ENCODE results near the gene ARHGAP6.
"Not testable (repeated sequence)": the region's sequence is repeated elsewhere in the genome, so short reads cannot be mapped to it uniquely, and the experiment has no call there.

ARHGAP6 gene

DNA sequence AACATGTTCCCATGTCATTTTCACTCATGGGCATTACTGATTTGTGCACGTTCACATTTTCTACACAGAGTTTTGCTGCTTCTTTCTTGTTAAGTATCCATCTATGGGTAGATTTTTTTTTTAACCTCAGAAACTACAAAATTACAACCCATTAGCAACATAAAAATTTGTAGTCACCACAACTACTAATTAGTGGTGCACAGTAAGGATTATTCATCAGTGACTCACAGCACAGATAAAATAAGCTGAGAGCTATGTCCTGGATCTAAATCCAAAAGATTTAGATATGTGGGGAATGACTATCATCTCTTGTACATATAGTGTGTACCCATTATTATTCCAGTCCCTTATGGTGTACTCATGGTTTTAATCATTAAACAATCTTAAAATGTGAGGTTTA lies 392.2 kb downstream of the ARHGAP6 start:
- no peak for DNase-seq

- no peak for DNase-seq
These were observed 392.9 kb downstream of the ARHGAP6 start for GRCh38 chrX:11272863-11273262.

- no peak for DNase-seq
These were observed 393.4 kb downstream of the ARHGAP6 start for GRCh38 chrX:11272290-11272689.

DNA sequence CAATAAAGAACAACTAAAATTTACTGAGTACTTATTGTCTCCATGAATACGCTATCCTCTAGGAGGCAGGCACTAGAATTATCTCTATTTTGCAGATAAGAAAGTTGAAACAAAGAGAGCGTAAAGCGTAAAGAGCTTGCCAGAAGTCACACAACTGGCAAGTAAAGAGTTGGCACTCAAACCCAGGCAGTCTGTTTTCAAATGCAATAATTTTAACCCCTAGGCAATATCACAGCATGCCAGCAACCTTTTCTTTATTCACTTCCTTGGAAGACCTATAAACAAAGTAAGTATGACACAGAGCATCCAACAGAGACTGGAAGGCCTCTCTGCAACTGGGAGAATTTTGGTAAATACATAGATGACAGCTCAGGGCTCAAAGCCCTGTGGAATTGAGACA lies 395.7 kb downstream of the ARHGAP6 start:
- no peak for DNase-seq

GRCh38 chrX:11269006-11269405 lies 396.7 kb downstream of the ARHGAP6 start:
- no peak for DNase-seq

DNA sequence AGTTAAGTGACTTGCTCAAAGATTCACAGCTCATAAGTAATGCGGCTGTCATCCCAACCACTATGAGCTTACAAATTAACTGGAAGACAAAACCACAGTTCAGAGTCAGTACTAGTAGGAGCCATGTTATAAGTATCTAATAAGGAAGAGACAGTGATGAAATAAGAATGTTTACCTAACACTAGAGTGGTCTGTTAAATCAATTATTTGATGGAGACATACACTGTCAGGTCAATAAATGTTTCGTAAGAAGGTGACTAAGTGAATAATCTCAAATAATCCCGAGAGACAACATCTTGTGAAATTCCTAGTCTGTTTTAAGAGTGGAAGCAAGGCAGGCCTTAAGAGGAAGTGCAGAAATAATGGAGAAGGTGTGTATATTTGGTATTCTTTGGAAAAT lies 398.3 kb downstream of the ARHGAP6 start:
- no peak for DNase-seq

GRCh38 chrX:11266573-11267003 lies 399.1 kb downstream of the ARHGAP6 start:
- no peak for DNase-seq

DNA sequence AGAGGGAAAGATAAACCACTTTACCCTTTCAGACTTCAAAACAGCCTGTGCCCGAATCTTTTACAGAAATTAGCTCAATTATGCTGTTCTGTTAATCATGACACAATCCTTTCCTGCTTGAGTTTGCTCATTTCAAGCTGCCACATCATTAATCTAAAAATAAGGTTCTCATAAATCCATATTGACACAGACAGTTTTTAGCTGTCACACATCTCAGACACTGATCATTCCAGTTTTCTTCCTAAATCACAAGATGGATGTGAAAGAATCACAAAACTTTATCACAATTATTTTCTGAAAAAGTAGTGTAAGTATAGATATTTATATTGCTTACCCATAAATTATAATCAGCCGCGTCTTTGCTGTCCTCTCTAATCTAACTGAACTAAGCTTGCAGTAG lies 400.4 kb downstream of the ARHGAP6 start:
- no peak for DNase-seq

- no peak for DNase-seq
These were observed 400.8 kb downstream of the ARHGAP6 start for GRCh38 chrX:11264925-11265324.

- DNase-seq = no peak
These were observed 404.5 kb downstream of the ARHGAP6 start for GRCh38 chrX:11261260-11261659.

DNA sequence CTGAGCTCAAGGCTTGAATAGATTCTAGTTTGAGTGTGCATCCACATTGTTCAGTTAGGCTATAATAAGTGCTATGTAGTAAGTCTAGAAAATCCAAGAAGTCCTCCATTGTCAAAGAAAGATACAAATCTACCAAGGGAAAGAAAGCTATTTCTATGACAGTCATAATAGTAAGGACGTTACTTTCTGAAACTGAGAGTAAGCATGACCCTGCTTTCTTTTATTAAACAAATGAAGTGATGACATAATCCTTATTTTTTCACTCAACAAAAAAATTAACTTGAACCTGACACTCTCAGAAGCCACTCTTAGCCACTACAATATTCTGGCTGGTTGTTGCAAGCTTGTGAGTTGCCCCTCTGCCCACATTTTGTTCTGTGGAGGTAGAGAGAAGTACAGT lies 406.3 kb downstream of the ARHGAP6 start:
- DNase-seq = no peak

- DNase-seq = no peak
These were observed 408.0 kb downstream of the ARHGAP6 start for GRCh38 chrX:11257711-11258110.

DNA sequence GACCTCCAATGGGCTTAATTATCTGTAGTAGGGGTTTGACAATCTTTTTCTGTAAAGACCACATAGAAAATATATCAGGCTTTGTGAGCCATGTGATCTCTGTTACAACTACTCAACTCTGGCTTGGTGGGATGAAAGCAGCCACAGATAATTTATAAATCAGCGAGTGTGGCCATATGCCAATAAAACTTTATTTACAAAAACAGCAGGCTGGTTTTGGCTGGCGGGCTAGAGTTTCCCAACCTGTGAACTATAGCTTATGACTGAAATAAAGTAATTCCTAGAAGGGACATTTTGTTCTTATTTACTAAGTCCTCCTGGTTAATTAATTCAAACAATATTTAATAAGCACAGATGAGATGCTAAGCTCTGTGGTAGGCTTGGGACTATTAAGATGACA lies 408.4 kb downstream of the ARHGAP6 start:
- DNase-seq = no peak

DNA sequence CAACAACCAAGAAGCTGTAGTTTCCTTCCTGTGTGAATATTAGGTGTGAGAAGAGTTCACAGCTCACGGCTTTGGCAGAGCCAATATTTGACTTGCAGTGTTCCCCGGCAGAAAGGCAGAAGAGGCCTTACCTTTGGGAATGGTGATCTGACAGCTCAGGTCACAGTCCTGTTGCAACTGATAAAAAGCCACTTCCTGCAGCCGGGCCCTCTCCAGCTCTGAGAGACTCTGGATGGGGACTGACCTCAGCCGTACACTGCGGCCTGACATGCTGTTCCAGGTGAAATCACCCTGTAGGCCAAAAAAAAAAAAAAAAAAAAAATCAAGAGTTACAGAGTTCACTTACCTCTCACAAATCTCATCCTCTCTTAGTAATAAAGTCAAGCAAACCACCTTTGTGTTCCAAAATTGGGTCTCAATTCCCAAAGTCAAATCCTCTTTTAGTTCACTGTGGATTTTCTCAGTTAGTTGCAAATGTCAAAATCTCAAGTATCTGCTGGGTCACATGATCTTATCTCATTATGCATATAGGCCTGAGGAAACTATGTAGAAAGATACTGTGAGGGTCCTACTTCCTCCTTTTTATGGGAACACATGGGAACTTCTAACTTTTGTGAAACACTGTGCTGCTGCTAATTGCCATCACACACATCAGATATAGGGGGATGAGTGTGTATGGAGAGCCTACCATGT lies 411.2 kb downstream of the ARHGAP6 start:
- no peak for DNase-seq

DNA sequence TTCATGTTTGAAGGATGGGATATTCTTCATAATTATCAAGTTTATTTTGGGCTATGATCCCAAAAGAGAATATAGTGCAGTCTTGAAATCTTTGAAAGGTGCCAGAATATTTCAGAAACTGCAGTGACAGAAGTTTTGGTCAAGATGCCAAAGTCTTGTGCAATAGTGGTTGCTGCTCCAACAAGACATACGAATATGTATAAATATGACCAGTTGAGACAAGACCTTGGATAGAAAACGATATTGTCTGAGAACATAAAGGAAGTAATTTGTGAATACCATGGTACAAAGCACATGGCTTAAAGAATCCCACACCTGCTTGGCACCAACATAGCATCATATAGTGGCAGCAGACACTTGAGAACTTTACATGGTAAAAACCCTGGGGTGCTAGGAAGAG lies 421.1 kb downstream of the ARHGAP6 start:
- no peak for DNase-seq

DNA sequence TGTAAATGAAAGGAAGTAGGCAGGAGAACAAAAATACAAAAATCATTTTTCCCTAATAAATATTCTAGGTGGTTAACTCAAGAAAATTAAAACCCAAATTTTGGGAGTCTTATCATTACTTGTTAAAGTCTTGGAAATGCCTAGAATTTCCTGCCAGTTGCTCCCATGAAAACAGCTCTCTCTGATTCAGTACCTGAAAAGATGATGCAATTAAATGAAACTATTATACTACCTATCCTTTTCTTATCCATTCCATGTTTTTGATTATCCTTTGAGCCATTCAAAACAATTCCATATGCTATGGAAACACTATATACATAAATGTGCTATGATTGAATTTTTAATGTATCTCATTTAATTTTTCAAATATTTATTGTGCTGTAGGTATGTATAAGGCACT lies 423.0 kb downstream of the ARHGAP6 start:
- DNase-seq = no peak

DNA sequence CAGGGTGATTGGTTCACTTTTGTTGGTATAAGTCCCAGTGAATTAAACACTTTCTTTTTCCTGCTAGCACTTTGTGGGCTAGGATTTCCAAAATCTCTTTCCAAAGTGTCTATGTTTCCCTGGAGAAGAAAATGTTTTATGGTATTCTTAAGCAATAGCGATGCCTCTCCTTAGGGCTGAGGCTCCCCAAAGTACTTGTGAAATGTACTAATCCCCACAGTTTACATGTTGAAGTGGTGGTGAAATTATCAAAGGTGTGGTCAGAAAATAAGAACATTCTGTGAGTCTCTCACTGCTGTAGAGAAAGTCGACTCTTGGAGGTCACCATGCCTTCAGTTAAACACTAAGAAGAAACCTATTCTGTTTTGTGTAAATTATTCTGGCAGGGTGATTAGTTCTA lies 424.0 kb downstream of the ARHGAP6 start:
- DNase-seq = no peak

GRCh38 chrX:11239230-11239629 lies 426.5 kb downstream of the ARHGAP6 start:
- DNase-seq = no peak

DNA sequence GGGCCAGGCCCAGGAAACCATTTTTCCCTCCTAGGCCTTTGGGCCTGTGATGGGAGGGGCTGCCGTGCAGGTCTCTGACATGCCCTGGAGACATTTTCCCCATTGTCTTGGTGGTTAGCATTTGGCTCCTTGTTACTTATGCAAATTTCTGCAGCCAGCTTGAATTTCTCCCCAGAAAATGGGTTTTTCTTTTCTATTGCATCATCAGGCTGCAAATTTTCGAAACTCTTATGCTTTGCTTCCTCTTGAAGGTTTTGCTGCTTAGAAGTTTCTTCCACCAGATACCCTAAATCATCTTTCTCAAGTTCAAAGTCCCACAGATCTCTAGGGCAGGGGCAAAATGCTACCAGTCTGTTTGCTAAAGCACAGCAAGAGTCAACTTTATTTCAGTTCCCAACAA lies 430.3 kb downstream of the ARHGAP6 start:
- not testable (repeated sequence) for DNase-seq

DNA sequence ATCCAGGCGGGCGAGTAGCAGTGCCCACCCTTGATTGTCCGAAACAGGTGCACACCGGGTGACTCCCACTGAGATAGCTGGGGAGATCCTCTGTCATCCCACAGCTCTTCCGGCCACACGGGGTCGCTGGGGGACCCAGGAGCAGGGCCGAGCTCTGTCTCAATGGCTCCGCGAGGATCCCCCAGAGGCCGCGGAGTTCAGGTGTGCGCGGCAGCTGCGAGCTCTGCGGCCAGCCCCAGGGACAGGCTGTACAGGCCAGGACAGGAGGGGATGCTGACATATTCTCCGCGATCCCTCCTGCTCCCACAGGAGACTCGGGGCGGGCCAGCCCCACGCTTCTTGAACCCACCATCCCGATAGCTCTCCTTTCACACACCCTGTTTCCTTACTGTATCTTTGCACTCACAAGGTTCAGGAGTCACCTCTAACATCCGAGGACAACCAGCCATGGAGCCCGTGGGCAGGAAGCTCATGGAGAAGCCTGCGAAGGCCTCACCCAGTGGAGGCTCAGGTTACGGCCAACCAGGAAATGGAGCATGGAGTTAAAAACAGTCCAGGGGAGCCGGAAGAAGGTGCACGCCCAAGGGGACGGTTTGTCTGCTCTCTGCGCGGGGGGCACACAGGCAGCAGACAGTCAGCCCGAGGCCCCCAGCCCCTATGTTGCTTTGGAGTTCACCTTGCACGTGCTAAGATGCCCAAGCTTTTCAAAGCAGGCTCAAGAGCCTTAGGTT lies 450.4 kb downstream of the ARHGAP6 start:
- DNase-seq = no peak

GRCh38 chrX:11214346-11215190 lies 451.2 kb downstream of the ARHGAP6 start:
- DNase-seq = no peak

- no peak for DNase-seq
These were observed 453.0 kb downstream of the ARHGAP6 start for GRCh38 chrX:11212741-11213140.

DNA sequence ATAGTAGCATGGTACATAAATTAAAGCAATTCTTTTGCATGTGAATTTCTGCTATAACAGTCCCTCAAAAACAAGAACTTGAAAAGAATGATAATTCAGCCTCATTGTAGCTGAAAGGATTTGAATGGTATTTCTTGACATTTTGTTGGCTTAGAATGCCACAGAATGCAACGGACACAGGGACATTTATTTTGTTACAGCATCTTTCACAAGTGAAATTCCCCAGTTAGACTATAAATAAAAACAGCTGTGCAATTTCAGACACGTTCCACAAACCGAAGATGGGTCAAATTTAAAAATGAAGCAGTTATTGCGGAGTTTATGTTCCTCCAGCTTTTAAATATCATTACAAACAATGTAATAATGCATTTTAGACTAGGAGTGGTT lies 455.3 kb downstream of the ARHGAP6 start:
- DNase-seq = no peak

All from stimulated activated CD4-positive, alpha-beta T cell treated with anti-CD3 and anti-CD28 coated beads, Interleukin-4, amount 100 ng/mL, for 4 hours (primary cell).